ENCODE data around the gene KANK2. TPM values are rescaled to one million over a fixed set of nuclear protein-coding genes. Genes with fewer than 3 reads are reported as not detected.
"Not testable (repeated sequence)": the region's sequence is repeated elsewhere in the genome, so short reads cannot be mapped to it uniquely, and the experiment has no call there.

KANK2 gene
- total RNA-seq, 2 experiments from 2014 or later = 2.0 to 2.5 TPM

GRCh38 chr19:11123114-11123513 lies 74.2 kb downstream of the KANK2 start:
- CTCF ChIA-PET = interaction anchor here (1.5 kb wide), 1 partner anchor 186 kb away, joined by 4 read pairs; no protein-coding TSS in a partner anchor
- intact Hi-C loops (cut with micrococcal nuclease) = no loop called here
- H3K27ac Mint-ChIP-seq = no peak overlapping the region
- H3K4me1 Mint-ChIP-seq (ENCODE audit: low read depth) = no peaks in the 10 kb centered on the region
- H3K27me3 Mint-ChIP-seq = no peaks in the 10 kb centered on the region
- H3K36me3 Mint-ChIP-seq = peaks cover 49% of the 10 kb centered on the region
- H3K9me3 Mint-ChIP-seq = no peaks in the 10 kb centered on the region
- DNase-seq = no peak
- POLR2A ChIA-PET = interaction anchor here (0.6 kb wide), 1 partner anchor 32 kb away, joined by 3 read pairs; the partner anchor contains the start of gene SPC24
- H3K4me3 Mint-ChIP-seq = no peak overlapping the region

- H3K27ac Mint-ChIP-seq; H3K4me1 Mint-ChIP-seq (ENCODE audit: low read depth); H3K27me3 Mint-ChIP-seq; H3K4me3 Mint-ChIP-seq; H3K9me3 Mint-ChIP-seq; intact Hi-C loops (cut with micrococcal nuclease); DNase-seq; CTCF ChIA-PET: not testable (repeated sequence)
- POLR2A ChIA-PET = interaction anchor here (0.6 kb wide), 1 partner anchor 77 kb away, joined by 3 read pairs; no protein-coding TSS in a partner anchor
- H3K36me3 Mint-ChIP-seq = peaks cover 45% of the 10 kb centered on the region
Measured at GRCh38 chr19:11121963-11122362, 75.4 kb downstream of the KANK2 start.

- Mint-ChIP-seq H3K27ac (no peak overlapping the region), H3K27me3 (no peaks in the 10 kb centered on the region), H3K4me1 (ENCODE audit: low read depth) (no peaks in the 10 kb centered on the region), H3K4me3 (no peak overlapping the region), H3K36me3 (peaks cover 60% of the 10 kb centered on the region), H3K9me3 (no peaks in the 10 kb centered on the region)
- intact Hi-C loops (cut with micrococcal nuclease) = no loop called here
- ChIA-PET CTCF (no interaction called here), POLR2A (interaction anchor here (1.0 kb wide), 1 partner anchor 10 kb away, joined by 3 read pairs; no protein-coding TSS in a partner anchor)
- no peak for DNase-seq
Measured at GRCh38 chr19:11116507-11116906, 80.8 kb downstream of the KANK2 start.

- H3K36me3 Mint-ChIP-seq = peaks cover 62% of the 10 kb centered on the region
- DNase-seq = no peak
- ChIA-PET POLR2A (interaction anchor here (0.7 to 1.0 kb wide), 2 partner anchors 10 to 161 kb away, joined by 3 to 5 read pairs; no protein-coding TSS in a partner anchor), CTCF (no interaction called here)
- intact Hi-C loops (cut with micrococcal nuclease) = no loop called here
- H3K9me3 Mint-ChIP-seq = no peaks in the 10 kb centered on the region
- H3K27me3 Mint-ChIP-seq = no peaks in the 10 kb centered on the region
- H3K4me1 Mint-ChIP-seq (ENCODE audit: low read depth) = no peaks in the 10 kb centered on the region
- no peak overlapping the region for H3K27ac Mint-ChIP-seq
- H3K4me3 Mint-ChIP-seq = no peak overlapping the region
Measured at GRCh38 chr19:11115895-11116446, 81.4 kb downstream of the KANK2 start.

GRCh38 chr19:11115042-11115441 lies 82.3 kb downstream of the KANK2 start:
- Mint-ChIP-seq H3K9me3 (no peaks in the 10 kb centered on the region), H3K27me3 (no peaks in the 10 kb centered on the region), H3K4me1 (ENCODE audit: low read depth) (no peaks in the 10 kb centered on the region), H3K36me3 (peaks cover 59% of the 10 kb centered on the region), H3K27ac (no peak overlapping the region), H3K4me3 (no peak overlapping the region)
- ChIA-PET CTCF (no interaction called here), POLR2A (interaction anchor here (0.6 to 0.7 kb wide), 2 partner anchors 160 to 314 kb away, joined by 3 to 5 read pairs; no protein-coding TSS in a partner anchor)
- DNase-seq = no peak
- intact Hi-C loops (cut with micrococcal nuclease) = no loop called here

Other genes with a start within 250 kb of the KANK2 start
- 100 to 1,000 TPM in 1 of 2 experiments, 10 to 100 TPM in 1; 97.8 to 101 TPM for gene SMARCA4, start 236.5 kb downstream of the KANK2 start, total RNA-seq
- gene LDLR, start 108.1 kb downstream of the KANK2 start, total RNA-seq = 10 to 100 TPM; 71.3 to 81.6 TPM
- gene SPC24, start 41.8 kb downstream of the KANK2 start, total RNA-seq = 10 to 100 TPM; 64.1 to 70.3 TPM
- gene ANGPTL8, start 42.1 kb upstream of the KANK2 start, total RNA-seq = not detected
- gene DOCK6, start 65.0 kb upstream of the KANK2 start, total RNA-seq = 1 to 10 TPM; 5.8 to 5.9 TPM
- gene TSPAN16, start 98.6 kb upstream of the KANK2 start, total RNA-seq = not detected
- 10 to 100 TPM; 12.5 to 14.4 TPM for gene RAB3D, start 142.1 kb upstream of the KANK2 start, total RNA-seq
- gene TMEM205, start 148.7 kb upstream of the KANK2 start, total RNA-seq = 10 to 100 TPM; 31.1 to 33.2 TPM
- 10 to 100 TPM; 16.0 to 18.0 TPM for gene CCDC159, start 149.0 kb upstream of the KANK2 start, total RNA-seq
- gene PLPPR2, start 157.9 kb upstream of the KANK2 start, total RNA-seq = 1 to 10 TPM; 3.6 to 4.7 TPM
- 1 to 10 TPM; 1.5 to 1.7 TPM for gene SWSAP1, start 177.1 kb upstream of the KANK2 start, total RNA-seq
- 1 to 10 TPM; 8.6 to 9.0 TPM for gene EPOR, start 186.8 kb upstream of the KANK2 start, total RNA-seq
- gene RGL3, start 221.8 kb upstream of the KANK2 start, total RNA-seq = not detected
- gene ODAD3, start 237.6 kb upstream of the KANK2 start, total RNA-seq = under 1 TPM; 0.15 to 0.26 TPM
- 100 to 1,000 TPM; 260 to 264 TPM for gene PRKCSH, start 238.1 kb upstream of the KANK2 start, total RNA-seq